GM21381 (cell line): ENCODE results near the gene ELN.
"Not testable (repeated sequence)": the region's sequence is repeated elsewhere in the genome, so short reads cannot be mapped to it uniquely, and the experiment has no call there.

ENCODE experiments used
- ATAC-seq: cut with Tn5 transposase; IDR thresholded peaks from one replicate; pipeline ENCODE4 v1.9.1; 2021; ENCODE audit warnings: mild to moderate bottlenecking, moderate library complexity; ENCODE audit not compliant: unreplicated experiment

ELN gene

GRCh38 chr7:74040791-74041520 is 13.0 kb downstream of the ELN start:
- no peak for ATAC-seq

- ATAC-seq, result no peak
These were observed 15.0 kb downstream of the ELN start for GRCh38 chr7:74042746-74043522.

DNA sequence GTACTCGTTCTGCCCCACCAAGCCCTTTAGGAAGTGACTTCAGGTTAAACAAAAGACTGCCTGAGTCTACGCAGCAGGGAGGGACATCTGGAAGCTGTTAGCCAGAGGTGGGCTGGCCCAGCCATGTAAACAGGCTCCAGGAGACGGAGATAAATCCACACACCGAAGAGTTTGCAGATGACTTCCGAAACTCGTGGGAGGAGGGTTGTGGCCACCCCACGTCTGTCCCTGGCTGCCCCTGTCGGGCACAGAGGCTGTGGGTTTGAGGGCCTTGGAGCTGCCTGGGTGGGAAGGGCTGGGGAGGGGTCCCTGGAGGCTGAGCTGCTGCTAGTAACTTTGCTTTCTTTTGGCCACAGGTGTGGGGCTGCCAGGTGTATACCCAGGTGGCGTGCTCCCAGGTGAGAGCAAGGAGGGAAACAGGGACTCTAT is 15.6 kb downstream of the ELN start:
- no peak for ATAC-seq

DNA sequence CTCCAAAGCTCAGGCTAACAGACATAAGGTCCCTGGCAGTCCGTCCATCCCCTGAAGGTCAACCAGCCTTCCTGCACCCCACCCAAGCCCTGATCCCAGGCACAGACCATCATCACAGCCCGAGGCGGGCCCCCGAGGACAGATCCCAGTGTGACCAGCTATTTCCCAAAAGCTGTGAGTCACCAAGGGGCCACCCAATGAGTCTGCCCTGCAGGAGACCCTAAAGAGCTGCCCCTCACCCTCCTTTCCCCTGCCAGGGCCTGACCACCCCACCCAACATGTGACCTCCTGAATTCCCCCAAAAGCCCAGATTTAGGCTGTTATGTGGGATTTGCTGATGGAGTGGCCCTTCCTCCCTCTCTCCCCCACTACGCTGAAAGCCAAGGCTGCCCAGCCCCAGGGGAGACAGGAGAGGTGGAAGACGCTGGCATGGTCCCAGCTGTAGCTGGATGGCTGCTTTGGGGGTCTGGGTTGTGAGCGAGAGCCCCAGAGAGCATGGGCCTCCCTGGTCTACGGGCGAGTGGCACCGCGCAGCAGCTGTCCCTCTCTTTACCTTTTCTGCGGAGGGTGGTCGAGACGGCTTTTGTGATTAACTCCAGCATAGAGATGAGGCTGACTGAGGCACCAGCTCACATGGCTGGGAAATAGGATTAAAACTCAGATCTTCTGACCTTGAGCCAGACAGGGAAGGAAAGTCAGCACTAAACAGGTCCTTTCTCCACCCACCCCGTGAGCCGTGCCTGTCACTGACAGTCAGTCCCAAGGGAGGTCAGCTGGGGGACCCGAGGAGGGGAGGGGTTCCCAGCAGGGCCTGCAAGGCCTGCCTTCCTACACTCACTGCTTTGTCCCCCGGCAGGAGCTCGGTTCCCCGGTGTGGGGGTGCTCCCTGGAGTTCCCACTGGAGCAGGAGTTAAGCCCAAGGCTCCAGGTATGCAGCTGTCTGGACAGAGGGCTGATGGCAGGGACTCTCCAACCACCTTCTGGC is 16.7 kb downstream of the ELN start:
- ATAC-seq, result no peak

DNA sequence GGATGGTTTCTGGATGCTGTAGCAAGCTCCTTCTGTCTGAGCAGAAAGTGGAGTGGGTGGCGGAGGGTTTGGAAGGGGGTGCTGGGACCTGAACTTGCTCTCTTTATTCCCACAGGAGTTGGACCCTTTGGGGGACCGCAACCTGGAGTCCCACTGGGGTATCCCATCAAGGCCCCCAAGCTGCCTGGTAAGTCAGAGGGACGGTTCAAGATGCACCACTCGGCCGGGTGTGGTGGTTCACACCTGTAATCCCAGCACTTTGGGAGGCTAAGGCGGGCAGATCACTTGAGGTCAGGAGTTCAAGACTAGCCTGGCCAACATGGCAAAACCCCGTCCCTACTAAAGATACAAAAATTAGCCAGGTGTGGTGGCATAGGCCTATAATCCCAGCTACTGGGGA is 18.6 kb downstream of the ELN start:
- not testable (repeated sequence) for ATAC-seq

GRCh38 chr7:74047804-74048380 is 19.9 kb downstream of the ELN start:
- ATAC-seq, result no peak

- ATAC-seq, result no peak
These were observed 21.1 kb downstream of the ELN start for GRCh38 chr7:74048999-74049599.

- ATAC-seq, result no peak
These were observed 22.2 kb downstream of the ELN start for GRCh38 chr7:74049997-74050798.

DNA sequence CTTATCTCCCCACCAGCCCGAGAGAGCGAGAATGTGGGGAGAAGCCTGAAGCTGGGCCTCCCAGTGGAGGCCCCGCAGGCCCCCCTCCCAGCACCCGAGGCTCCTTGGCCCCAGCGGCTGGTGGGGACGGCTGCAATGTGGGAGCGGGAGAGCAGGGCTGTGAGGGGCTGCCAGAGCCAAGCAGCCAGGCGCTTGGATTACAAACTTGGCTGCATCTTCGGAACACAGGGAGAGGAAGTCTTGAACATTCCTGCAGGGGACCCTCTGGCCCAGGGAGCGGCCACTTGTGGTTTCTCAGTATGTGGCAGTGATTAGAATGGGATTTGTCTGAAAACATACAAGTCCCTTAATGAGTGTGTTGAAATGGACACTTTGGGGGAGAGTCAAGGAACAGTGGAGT is 23.2 kb downstream of the ELN start:
- ATAC-seq, result no peak

DNA sequence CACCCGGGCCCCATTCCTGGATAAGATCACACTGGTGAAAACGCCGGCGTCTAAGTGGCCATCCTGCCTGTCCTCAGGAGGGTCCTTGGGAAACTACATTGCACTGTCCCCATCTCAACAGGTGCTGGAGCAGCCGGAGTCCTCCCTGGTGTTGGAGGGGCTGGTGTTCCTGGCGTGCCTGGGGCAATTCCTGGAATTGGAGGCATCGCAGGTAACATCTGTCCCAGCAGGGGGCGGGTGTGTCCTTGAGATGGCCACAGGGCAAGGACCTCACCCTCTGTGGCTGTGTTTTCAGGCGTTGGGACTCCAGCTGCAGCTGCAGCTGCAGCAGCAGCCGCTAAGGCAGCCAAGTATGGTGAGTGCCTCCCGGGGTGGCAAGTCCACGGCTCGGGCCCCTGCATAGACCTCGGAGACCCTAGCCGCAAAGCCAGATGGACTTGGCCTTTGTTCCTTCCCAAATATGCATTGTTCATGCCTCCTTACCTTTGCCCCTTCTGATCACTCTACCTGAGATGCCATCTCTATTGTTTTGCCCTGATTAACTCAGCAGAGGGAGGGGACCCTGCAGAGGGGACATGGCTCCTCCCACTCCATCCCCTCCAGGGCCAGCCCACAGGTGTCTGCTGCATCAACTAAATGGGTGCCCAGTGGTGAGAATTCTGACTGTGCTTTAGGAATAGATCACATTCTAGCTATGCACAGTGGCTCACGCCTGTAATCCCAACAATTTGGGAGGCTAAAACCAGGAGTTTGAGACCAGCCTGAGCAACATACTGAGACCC is 23.8 kb downstream of the ELN start:
- no peak for ATAC-seq

GRCh38 chr7:74052628-74053027 is 24.7 kb downstream of the ELN start:
- ATAC-seq, result no peak

DNA sequence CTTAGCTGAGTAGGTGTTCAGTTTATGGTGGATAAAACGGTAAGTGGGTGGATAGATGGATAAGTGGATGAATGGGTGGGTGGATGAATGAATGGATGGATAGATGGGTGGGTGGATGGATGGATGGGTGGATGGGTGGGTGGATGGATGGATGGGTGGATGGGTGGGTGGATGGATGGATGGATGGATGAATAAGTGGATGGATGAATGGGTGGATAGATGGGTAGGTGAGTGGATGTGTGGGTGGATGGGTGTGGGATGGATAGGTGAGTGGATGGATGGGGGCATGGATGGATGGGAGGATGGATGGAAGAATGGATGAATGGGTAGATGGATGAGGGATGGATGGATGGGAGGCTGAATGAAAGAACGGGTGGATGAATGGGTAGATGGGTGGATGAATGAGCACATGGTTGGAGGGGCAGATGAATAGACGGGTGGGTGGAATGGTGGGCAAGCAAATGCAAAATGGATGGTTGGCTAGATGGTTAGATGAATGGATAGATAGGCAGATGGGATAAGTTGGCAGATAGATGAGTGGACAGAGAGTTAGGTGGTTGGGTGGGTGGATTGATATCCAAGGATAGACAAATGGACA is 25.7 kb downstream of the ELN start:
- ATAC-seq, result no peak

DNA sequence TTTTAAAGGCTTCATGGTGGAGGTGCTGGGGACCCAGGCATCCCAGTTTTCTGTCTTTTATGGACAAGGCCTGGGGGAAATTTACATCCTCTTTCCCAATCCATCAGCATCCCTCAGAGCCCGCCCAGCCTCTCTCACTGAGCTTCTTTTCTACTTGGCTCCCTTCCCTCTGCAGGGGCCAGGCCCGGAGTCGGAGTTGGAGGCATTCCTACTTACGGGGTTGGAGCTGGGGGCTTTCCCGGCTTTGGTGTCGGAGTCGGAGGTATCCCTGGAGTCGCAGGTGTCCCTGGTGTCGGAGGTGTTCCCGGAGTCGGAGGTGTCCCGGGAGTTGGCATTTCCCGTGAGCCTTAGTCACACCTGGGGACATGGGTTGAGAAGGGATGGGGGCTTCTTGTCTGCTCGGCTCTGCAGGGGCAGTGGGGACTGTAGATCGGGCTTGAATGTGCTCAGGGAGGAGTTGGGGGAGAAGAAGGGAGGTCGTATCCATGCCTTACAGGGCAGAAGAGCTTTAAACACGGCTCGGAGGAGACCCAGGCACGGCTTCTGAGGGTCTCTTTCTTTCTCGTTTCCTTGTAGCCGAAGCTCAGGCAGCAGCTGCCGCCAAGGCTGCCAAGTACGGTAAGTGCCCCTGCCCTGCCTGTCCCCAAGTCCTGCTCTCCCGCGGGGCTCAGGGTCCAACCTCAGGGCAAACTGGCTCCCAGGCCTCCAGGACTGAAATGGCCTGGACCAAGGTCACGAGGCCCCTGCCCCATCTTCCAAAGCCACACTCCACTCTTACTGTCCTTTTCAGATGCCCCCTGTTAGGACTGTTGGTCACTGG is 28.3 kb downstream of the ELN start:
- ATAC-seq, result no peak

DNA sequence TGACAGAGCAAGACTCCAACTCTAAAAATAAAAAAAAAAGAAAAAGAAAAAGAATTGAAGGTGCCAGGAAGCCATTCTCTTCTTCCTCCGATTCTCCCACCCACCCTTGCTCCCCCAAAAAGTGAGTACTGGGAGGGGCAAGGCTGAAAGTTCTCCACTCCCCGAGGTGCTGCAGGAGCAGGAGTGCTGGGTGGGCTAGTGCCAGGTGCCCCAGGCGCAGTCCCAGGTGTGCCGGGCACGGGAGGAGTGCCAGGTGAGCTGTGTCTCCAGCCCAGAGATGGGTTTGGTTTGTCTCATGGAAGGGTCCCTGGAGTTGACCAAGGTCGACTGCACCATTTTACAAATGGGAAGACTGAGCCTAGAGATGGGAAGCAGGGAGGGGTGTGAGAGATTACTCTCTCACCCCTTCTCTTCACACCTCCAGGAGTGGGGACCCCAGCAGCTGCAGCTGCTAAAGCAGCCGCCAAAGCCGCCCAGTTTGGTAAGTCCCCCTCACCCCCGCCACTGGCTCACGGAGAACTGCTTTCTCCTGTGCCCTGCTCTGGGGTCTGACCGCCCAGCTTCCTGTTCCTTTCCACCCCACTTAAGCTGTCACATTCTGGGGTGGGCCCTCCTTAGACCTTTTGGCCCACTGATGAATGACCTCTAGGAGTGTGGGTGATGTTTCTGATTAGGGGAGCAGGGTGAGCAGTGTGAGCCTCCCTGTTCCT is 29.4 kb downstream of the ELN start:
- ATAC-seq, result no peak

- no peak for ATAC-seq
These were observed 30.0 kb downstream of the ELN start for GRCh38 chr7:74057987-74058386.

GRCh38 chr7:74058486-74058885 is 30.5 kb downstream of the ELN start:
- ATAC-seq, result no peak

GRCh38 chr7:74059037-74059436 is 31.1 kb downstream of the ELN start:
- no peak for ATAC-seq
